WTC11 (cell line): ENCODE data around the gene HBQ1. TPM values are rescaled to one million over a fixed set of nuclear protein-coding genes. Genes with fewer than 3 reads are reported as not detected.
"Not testable (repeated sequence)": the region's sequence is repeated elsewhere in the genome, so short reads cannot be mapped to it uniquely, and the experiment has no call there.

Experiments used
- ATAC-seq: fragments of 200-7000 bp; cut with Tn5 transposase; 2 replicates; pipeline ENCODE4 v1.10.0; 2021; ENCODE audit warnings: mild to moderate bottlenecking, moderate library complexity
- CTCF ChIA-PET: fragments of 300-600 bp; sonication (Branson Sonifier 250); formaldehyde crosslinking; loops from one replicate; lab custom pipeline; 2021; ENCODE audit warnings: antibody characterized with exemption; lab: Charles Lee
- POLR2A ChIA-PET: fragments of 350-600 bp; sonication (Branson Sonifier 250); formaldehyde crosslinking; loops from one replicate; lab custom pipeline; 2021; ENCODE audit warnings: antibody characterized with exemption; lab: Charles Lee
- DNase-seq: peaks from one replicate; pipeline ENCODE4 v3.0.0; 2021; ENCODE audit warnings: low spot score
- H3K27ac Mint-ChIP-seq: 2 replicates; pipeline ENCODE4 v1.8.0; 2021; ENCODE audit warnings: mixed read lengths
- H3K27me3 Mint-ChIP-seq: 2 replicates; pipeline ENCODE4 v1.8.0; 2021; ENCODE audit warnings: low read depth, mild to moderate bottlenecking, moderate library complexity, mixed read lengths
- H3K36me3 Mint-ChIP-seq: 2 replicates; pipeline ENCODE4 v1.8.0; 2021; ENCODE audit warnings: mixed read lengths
- H3K4me1 Mint-ChIP-seq: 2 replicates; pipeline ENCODE4 v1.8.0; 2022; ENCODE audit warnings: mixed read lengths
- H3K4me3 Mint-ChIP-seq: 2 replicates; pipeline ENCODE4 v1.8.0; 2021; ENCODE audit warnings: mild to moderate bottlenecking, moderate library complexity, mixed read lengths
- H3K9me3 Mint-ChIP-seq: 2 replicates; pipeline ENCODE4 v1.8.0; 2021; ENCODE audit warnings: mixed read lengths
- AFF4 ChIP-seq: sonication (generic); formaldehyde crosslinking; IDR thresholded peaks from 2 replicates; pipeline ENCODE4 v1.8.1; 2023; ENCODE audit warnings: mild to moderate bottlenecking, missing genetic modification reagents, borderline replicate concordance
- CBFB ChIP-seq: sonication (generic); formaldehyde crosslinking; IDR thresholded peaks from 2 replicates; pipeline ENCODE4 v1.8.1; 2022; ENCODE audit warnings: mild to moderate bottlenecking, low read depth, missing genetic modification reagents
- E2F1 ChIP-seq: sonication (generic); formaldehyde crosslinking; IDR thresholded peaks from 2 replicates; pipeline ENCODE4 v1.8.0; 2022; ENCODE audit warnings: mild to moderate bottlenecking, missing genetic modification reagents
- ELF4 ChIP-seq: sonication (generic); formaldehyde crosslinking; IDR thresholded peaks from 2 replicates; pipeline ENCODE4 v1.8.1; 2022; ENCODE audit warnings: low read depth, mild to moderate bottlenecking, moderate library complexity, missing genetic modification reagents
- IRF2 ChIP-seq: sonication (generic); formaldehyde crosslinking; IDR thresholded peaks from 2 replicates; pipeline ENCODE4 v1.8.0; 2022; ENCODE audit warnings: low read depth, missing genetic modification reagents, borderline replicate concordance
- PREB ChIP-seq: sonication (generic); formaldehyde crosslinking; IDR thresholded peaks from 2 replicates; pipeline ENCODE4 v1.8.1; 2022; ENCODE audit warnings: mild to moderate bottlenecking, missing genetic modification reagents, moderate library complexity, borderline replicate concordance
- SP1 ChIP-seq: sonication (generic); formaldehyde crosslinking; conservative IDR thresholded peaks from 2 replicates; pipeline ENCODE4 v1.8.1; 2022; ENCODE audit warnings: missing genetic modification reagents
- USF1 ChIP-seq: sonication (generic); formaldehyde crosslinking; IDR thresholded peaks from 2 replicates; pipeline ENCODE4 v1.8.0; 2022; ENCODE audit warnings: mild to moderate bottlenecking, missing genetic modification reagents
- ZNF281 ChIP-seq: sonication (generic); formaldehyde crosslinking; IDR thresholded peaks from 2 replicates; pipeline ENCODE4 v1.8.0; 2023; ENCODE audit warnings: mild to moderate bottlenecking, missing genetic modification reagents
- ZNF317 ChIP-seq: sonication (generic); formaldehyde crosslinking; IDR thresholded peaks from 2 replicates; pipeline ENCODE4 v1.8.1; 2023; ENCODE audit warnings: low read depth, mild to moderate bottlenecking, moderate library complexity, missing genetic modification reagents, borderline replicate concordance
- ZNF423 ChIP-seq: fragments of 250-450 bp; sonication (Bioruptor Pico); IDR thresholded peaks from 2 replicates; pipeline ENCODE4 v2.1.2; 2022; ENCODE audit warnings: mild to moderate bottlenecking, moderate library complexity
- ZNF671 ChIP-seq: fragments of 250-450 bp; sonication (Bioruptor Pico); IDR thresholded peaks from 2 replicates; pipeline ENCODE4 v1.8.0; 2021; ENCODE audit warnings: mild to moderate bottlenecking
- total RNA-seq: library from RNA; stranded (reverse); gene quantifications from 3 replicates; pipeline ENCODE4 v1.2.3, GENCODE V29; 2021

The HBQ1 gene
- total RNA-seq, 1 experiment from 2014 or later: 3.0 TPM

- Mint-ChIP-seq H3K27me3 (no peaks in the 10 kb centered on the region), H3K4me3 (peak overlapping the region; percentile 94), H3K4me1 (peaks cover 21% of the 10 kb centered on the region), H3K36me3 (peaks cover 33% of the 10 kb centered on the region), H3K9me3 (no peaks in the 10 kb centered on the region), H3K27ac (no peak overlapping the region)
- ATAC-seq (no peak), DNase-seq (no peak)
- no peak for TF ChIP-seq ELF4 (CRISPR knock-in tag)
- TF ChIP-seq IRF2: no peak
- TF ChIP-seq PREB (CRISPR knock-in tag): no peak
- TF ChIP-seq AFF4 (CRISPR knock-in tag): no peak
- TF ChIP-seq CBFB (CRISPR knock-in tag): no peak
- TF ChIP-seq ZNF423: no peak
- no peak for TF ChIP-seq USF1 (CRISPR knock-in tag)
- no peak for TF ChIP-seq ZNF317 (CRISPR knock-in tag)
- no peak for TF ChIP-seq SP1
- TF ChIP-seq E2F1 (CRISPR knock-in tag): no peak
- TF ChIP-seq ZNF671 (CRISPR knock-in tag): no peak
- TF ChIP-seq ZNF281: no peak
- POLR2A ChIA-PET: interaction anchor here (0.5 kb wide), 1 partner anchor 133 kb away, joined by 3 read pairs; no protein-coding TSS in a partner anchor
- CTCF ChIA-PET: interaction anchor here (1.0 to 3.0 kb wide), 3 partner anchors 123 to 133 kb away, joined by 4 to 13 read pairs (median 4); partner anchors contain the start of gene AXIN1
These were observed 49.5 kb downstream of the HBQ1 start for GRCh38 chr16:229731-230281.

GRCh38 chr16:230351-230750, 50.1 kb downstream of the HBQ1 start:
- H3K4me3 Mint-ChIP-seq, POLR2A ChIA-PET, CTCF ChIA-PET, DNase-seq, ATAC-seq, H3K9me3 Mint-ChIP-seq, H3K27me3 Mint-ChIP-seq, H3K27ac Mint-ChIP-seq: not testable (repeated sequence)
- H3K4me1 Mint-ChIP-seq: peaks cover 21% of the 10 kb centered on the region
- peaks cover 30% of the 10 kb centered on the region for H3K36me3 Mint-ChIP-seq

Other genes with a start within 250 kb of the HBQ1 start
- 37.9 to 40.1 TPM (median 38.6 TPM) in 3 replicates for gene POLR3K, start 126.9 kb upstream of the HBQ1 start, total RNA-seq
- 51.6 to 55.9 TPM (median 54.7 TPM) in 3 replicates for gene SNRNP25, start 126.6 kb upstream of the HBQ1 start, total RNA-seq
- 40.9 to 60.8 TPM (median 44.2 TPM) in 3 replicates for gene RHBDF1, start 107.8 kb upstream of the HBQ1 start, total RNA-seq
- 60.0 to 62.0 TPM (median 60.0 TPM) in 3 replicates for gene MPG, start 102.2 kb upstream of the HBQ1 start, total RNA-seq
- gene NPRL3, start 41.8 kb upstream of the HBQ1 start, total RNA-seq: 41.1 to 47.9 TPM (median 45.7 TPM) in 3 replicates
- gene HBZ, start 27.8 kb upstream of the HBQ1 start, total RNA-seq: 0.41 to 0.53 TPM (median 0.52 TPM) in 3 replicates
- not detected in 3 replicates for gene HBM, start 14.5 kb upstream of the HBQ1 start, total RNA-seq
- gene HBA2, start 7.6 kb upstream of the HBQ1 start, total RNA-seq: 1.8 to 2.6 TPM (median 2.4 TPM) in 3 replicates
- gene HBA1, start 3.8 kb upstream of the HBQ1 start, total RNA-seq: 2.1 to 3.4 TPM (median 3.1 TPM) in 3 replicates
- gene LUC7L, start 49.0 kb downstream of the HBQ1 start, total RNA-seq: 111 to 135 TPM (median 130 TPM) in 3 replicates
- 115 to 140 TPM (median 137 TPM) in 3 replicates for gene FAM234A, start 54.4 kb downstream of the HBQ1 start, total RNA-seq
- gene RGS11, start 95.5 kb downstream of the HBQ1 start, total RNA-seq: 1.8 to 2.7 TPM (median 2.3 TPM) in 3 replicates
- gene ARHGDIG, start 100.1 kb downstream of the HBQ1 start, total RNA-seq: 3.4 to 4.0 TPM (median 3.5 TPM) in 3 replicates
- gene PDIA2, start 102.7 kb downstream of the HBQ1 start, total RNA-seq: 1.9 to 2.4 TPM (median 2.3 TPM) in 3 replicates
- gene AXIN1, start 172.3 kb downstream of the HBQ1 start, total RNA-seq: 48.0 to 50.3 TPM (median 48.9 TPM) in 3 replicates
- 119 to 144 TPM (median 140 TPM) in 3 replicates for gene MRPL28, start 190.1 kb downstream of the HBQ1 start, total RNA-seq
- 104 to 108 TPM (median 107 TPM) in 3 replicates for gene PGAP6, start 201.5 kb downstream of the HBQ1 start, total RNA-seq
- 467 to 550 TPM (median 535 TPM) in 3 replicates for gene NME4, start 216.7 kb downstream of the HBQ1 start, total RNA-seq
- gene DECR2, start 221.4 kb downstream of the HBQ1 start, total RNA-seq: 37.8 to 43.6 TPM (median 40.7 TPM) in 3 replicates
- 37.1 to 38.6 TPM (median 37.9 TPM) in 3 replicates for gene RAB11FIP3, start 245.2 kb downstream of the HBQ1 start, total RNA-seq